ENCODE results near the gene MEGF6. TPM values are rescaled to one million over a fixed set of nuclear protein-coding genes. Genes with fewer than 3 reads are reported as not detected.

MEGF6 gene
- total and polyA plus RNA-seq, 9 of the 15 experiments (the other 6 are each of a cell fraction or from before 2014, with no cell fraction given), result 0.03 to 1.7 (median 0.24) TPM; not detected in 3

- TF ChIP-seq CLOCK (CRISPR knock-in tag; IDR thresholded peaks at IDR 0.05; ENCODE audit: borderline replicate concordance) (no peak), KDM1A (IDR thresholded peaks at IDR 0.05) (no peak), ELF1 (tag; IDR thresholded peaks at IDR 0.05) (no peak), E2F3 (CRISPR knock-in tag; IDR thresholded peaks at IDR 0.05) (no peak), NR2F6 (CRISPR knock-in tag; IDR thresholded peaks at IDR 0.05) (no peak), CUX1 (CRISPR knock-in tag; IDR thresholded peaks at IDR 0.05) (no peak), ZNF431 (CRISPR knock-in tag; IDR thresholded peaks at IDR 0.05) (no peak), ZNF224 (CRISPR knock-in tag; IDR thresholded peaks at IDR 0.05) (no peak), MBD1 (CRISPR knock-in tag; IDR thresholded peaks at IDR 0.05) (no peak), HMG20B (CRISPR knock-in tag; IDR thresholded peaks at IDR 0.05) (no peak), FOSL1 (tag; conservative IDR thresholded peaks at IDR 0.05) (no peak)
Observed at GRCh38 chr1:3625151-3625907, 14.0 kb upstream of the MEGF6 start (continued).

Measured in K562 (cell line).